ENCODE data around the gene RTEL1.

DNA sequence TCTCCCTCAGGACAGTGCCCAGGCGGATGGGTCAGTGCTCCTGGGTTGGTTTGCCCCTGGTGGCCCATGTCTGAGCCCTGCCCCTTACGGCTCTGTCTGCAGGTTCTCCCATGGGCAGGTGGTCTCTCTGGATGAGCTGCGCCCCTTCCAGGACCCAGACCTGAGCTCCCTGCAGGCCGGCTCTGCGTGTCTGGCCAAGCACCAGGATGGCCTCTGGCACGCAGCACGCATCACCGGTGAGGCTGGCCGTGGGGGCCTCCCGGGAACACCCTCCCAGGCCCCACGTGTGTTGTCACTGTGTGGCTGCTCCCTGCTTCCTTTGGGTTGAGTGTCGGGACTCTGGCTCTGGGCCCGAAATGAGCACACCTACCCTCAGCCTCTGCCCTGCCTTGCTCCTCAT is 75.0 kb downstream of the RTEL1 start:
- TF ChIP-seq CTCF (conservative IDR thresholded peaks at IDR 0.05 in 1 of 2, IDR thresholded peaks at IDR 0.05 in 1 of 2; ENCODE audit: low read depth in 1 of 2, low read length in 2 of 2) (no peak), EZH2 (IDR thresholded peaks at IDR 0.05; ENCODE audit: low read length, missing control alignments) (no peak)

Measured in fibroblast of lung (primary cell).